HG03064 (cell line): Measurements from ENCODE around the gene CTIF.

Experiments
- ATAC-seq: cut with Tn5 transposase; IDR thresholded peaks from one replicate; pipeline ENCODE4 v1.9.1; 2021; ENCODE audit warnings: low read depth; ENCODE audit not compliant: unreplicated experiment

CTIF gene

GRCh38 chr18:48662011-48662661, 123.3 kb downstream of the CTIF start:
- no peak for ATAC-seq

- ATAC-seq = no peak
Observed at GRCh38 chr18:48663096-48663930, 124.5 kb downstream of the CTIF start.

- ATAC-seq = no peak
Observed at GRCh38 chr18:48663931-48664847, 125.4 kb downstream of the CTIF start.

- ATAC-seq = no peak
Observed at GRCh38 chr18:48665654-48666053, 126.8 kb downstream of the CTIF start.

GRCh38 chr18:48666613-48667012, 127.8 kb downstream of the CTIF start:
- no peak for ATAC-seq

GRCh38 chr18:48667276-48668254, 128.7 kb downstream of the CTIF start:
- ATAC-seq = peak; percentile 61

- no peak for ATAC-seq
Observed at GRCh38 chr18:48668466-48669179, 129.8 kb downstream of the CTIF start.

GRCh38 chr18:48669180-48669675, 130.4 kb downstream of the CTIF start:
- ATAC-seq = no peak

GRCh38 chr18:48669991-48670750, 131.3 kb downstream of the CTIF start:
- no peak for ATAC-seq

GRCh38 chr18:48670751-48671560, 132.1 kb downstream of the CTIF start:
- no peak for ATAC-seq

- ATAC-seq = no peak
Observed at GRCh38 chr18:48671561-48671945, 132.7 kb downstream of the CTIF start.

- ATAC-seq = no peak
Observed at GRCh38 chr18:48672671-48673340, 134.0 kb downstream of the CTIF start.

GRCh38 chr18:48673456-48673852, 134.6 kb downstream of the CTIF start:
- ATAC-seq = no peak

- no peak for ATAC-seq
Observed at GRCh38 chr18:48673853-48674721, 135.3 kb downstream of the CTIF start.

- ATAC-seq = no peak
Observed at GRCh38 chr18:48674758-48675351, 136.0 kb downstream of the CTIF start.

- ATAC-seq = peak; percentile 67
Observed at GRCh38 chr18:48675352-48675761, 136.5 kb downstream of the CTIF start.
